ENCODE results near the gene PARP11.

- TF ChIP-seq CTCF (IDR thresholded peaks at IDR 0.05; ENCODE audit: low read depth, low read length) (no peak), EZH2phosphoT487 (IDR thresholded peaks at IDR 0.05; ENCODE audit: low read depth) (no peak)
These were observed 39.4 kb downstream of the PARP11 start for GRCh38 chr12:3833670-3834310.
